Measurements from ENCODE around the gene TMEM18.

TMEM18 gene

DNA sequence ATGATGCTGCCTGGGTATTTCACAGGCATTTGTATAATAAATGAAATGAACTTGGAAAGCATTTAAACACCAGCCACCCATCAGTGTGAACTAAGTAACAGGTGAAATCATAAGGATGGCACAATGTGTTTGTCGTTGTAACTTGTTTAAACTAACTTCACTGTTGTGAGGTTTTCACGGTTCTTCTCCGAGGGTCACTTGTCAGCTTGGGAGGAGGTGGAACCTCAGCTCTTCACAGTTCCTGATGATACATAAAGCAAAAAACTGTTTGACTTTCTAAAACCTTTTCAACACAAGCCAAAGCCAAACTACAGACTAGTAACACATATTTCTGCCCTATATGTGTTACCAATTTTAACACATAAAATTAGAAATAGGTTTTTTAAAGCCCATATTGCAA is 13.1 kb downstream of the TMEM18 start:
- POLR2A ChIA-PET, result no interaction called here
- Histone ChIP-seq H3K4me1 (ENCODE audit: control insufficient read depth, insufficient read depth, low read length) (no peaks in the 10 kb centered on the region), H3K4me3 (ENCODE audit: low read depth, low read length) (no peak overlapping the region), H3K27ac (ENCODE audit: extremely low read depth, low read depth, low read length) (no peak overlapping the region), H3K36me3 (ENCODE audit: control insufficient read depth in 2 of 2, insufficient read depth in 1 of 2, low read length in 2 of 2) (peaks cover 24 to 55% of the 10 kb centered on the region in 2 experiments), H3K9me3 (ENCODE audit: control insufficient read depth, insufficient read depth, low read depth, low read length) (no peaks in the 10 kb centered on the region)
- CTCF ChIA-PET, result no interaction called here
- TF ChIP-seq TCF7L2 (IDR thresholded peaks at IDR 0.05; ENCODE audit: borderline replicate concordance, low read depth, low read length) (no peak), ZNF670 (tag by site-specific recombination; IDR thresholded peaks at IDR 0.05; ENCODE audit: low read depth) (no peak), ZNF132 (tag by site-specific recombination; IDR thresholded peaks at IDR 0.05; ENCODE audit: borderline replicate concordance) (no peak), KLF17 (tag by site-specific recombination; IDR thresholded peaks at IDR 0.05) (no peak), ZNF10 (tag by site-specific recombination; IDR thresholded peaks at IDR 0.05) (no peak), ZBTB17 (tag by site-specific recombination; IDR thresholded peaks at IDR 0.05) (no peak)

- ChIA-PET CTCF (interaction anchor here (0.6 to 0.9 kb wide), 3 partner anchors 19 to 646 kb away, joined by 3 read pairs; no protein-coding TSS in a partner anchor), POLR2A (no interaction called here)
- no peaks in the 10 kb centered on the region for H3K9me3 ChIP-seq (ENCODE audit: control insufficient read depth, insufficient read depth, low read depth, low read length)
- no peak overlapping the region for H3K4me3 ChIP-seq (ENCODE audit: low read depth, low read length)
- TF ChIP-seq ZEB2 (tag by site-specific recombination; IDR thresholded peaks at IDR 0.05) (no peak), GLIS1 (tag by site-specific recombination; IDR thresholded peaks at IDR 0.05) (no peak), AEBP2 (tag by site-specific recombination; IDR thresholded peaks at IDR 0.05; ENCODE audit: borderline replicate concordance) (no peak), ZNF561 (tag by site-specific recombination; IDR thresholded peaks at IDR 0.05; ENCODE audit: borderline replicate concordance) (no peak), ZBTB17 (tag by site-specific recombination; IDR thresholded peaks at IDR 0.05) (no peak), ZFP3 (tag by site-specific recombination; IDR thresholded peaks at IDR 0.05; ENCODE audit: low read depth) (no peak)
- no peak overlapping the region for H3K27ac ChIP-seq (ENCODE audit: extremely low read depth, low read depth, low read length)
- H3K36me3 ChIP-seq (ENCODE audit: control insufficient read depth in 2 of 2, insufficient read depth in 1 of 2, low read length in 2 of 2), result peaks cover 16 to 47% of the 10 kb centered on the region in 2 experiments
- H3K4me1 ChIP-seq (ENCODE audit: control insufficient read depth, insufficient read depth, low read length), result no peaks in the 10 kb centered on the region
Measured at GRCh38 chr2:663221-663620, 14.0 kb downstream of the TMEM18 start.

GRCh38 chr2:661360-661635 is 15.9 kb downstream of the TMEM18 start:
- no peak overlapping the region for H3K27ac ChIP-seq (ENCODE audit: extremely low read depth, low read depth, low read length)
- ChIA-PET CTCF (interaction anchor here (1.4 kb wide), 1 partner anchor 25 kb away, joined by 3 read pairs; no protein-coding TSS in a partner anchor), POLR2A (no interaction called here)
- TF ChIP-seq ZNF239 (tag by site-specific recombination; IDR thresholded peaks at IDR 0.05), result no peak
- peak; percentile 34; the same call in 1 of the 2 replicates for TF ChIP-seq ZIC2 (tag by site-specific recombination; IDR thresholded peaks at IDR 0.05)
- TF ChIP-seq ZBTB10 (tag by site-specific recombination; IDR thresholded peaks at IDR 0.05), result no peak
- no peak overlapping the region for H3K4me3 ChIP-seq (ENCODE audit: low read depth, low read length)
- no peaks in the 10 kb centered on the region for H3K4me1 ChIP-seq (ENCODE audit: control insufficient read depth, insufficient read depth, low read length)
- H3K36me3 ChIP-seq (ENCODE audit: control insufficient read depth in 2 of 2, insufficient read depth in 1 of 2, low read length in 2 of 2), result peaks cover 0 to 27% of the 10 kb centered on the region in 2 experiments; a peak in 2 of 3 replicates
- H3K9me3 ChIP-seq (ENCODE audit: control insufficient read depth, insufficient read depth, low read depth, low read length), result no peaks in the 10 kb centered on the region

Measured in HEK293 (cell line).